ENCODE results near the gene STAC3. TPM values are rescaled to one million over a fixed set of nuclear protein-coding genes. Genes with fewer than 3 reads are reported as not detected.

STAC3 gene
- total and polyA plus RNA-seq, 2 of the 8 experiments (the other 6 are each of a cell fraction or from before 2014, with no cell fraction given), result 0.70 to 1.3 TPM

GRCh38 chr12:57250956-57251355 lies at the start of gene STAC3 (continued):
- no peak for TF ChIP-seq CHD7 (IDR thresholded peaks at IDR 0.05; ENCODE audit: insufficient replicate concordance, low read length)
- no peak for TF ChIP-seq NRF1 (IDR thresholded peaks at IDR 0.05; ENCODE audit: low read depth, low read length)
- no peak for TF ChIP-seq USF2 (IDR thresholded peaks at IDR 0.05; ENCODE audit: low read length)
- TF ChIP-seq TAF1 (IDR thresholded peaks at IDR 0.05; ENCODE audit: low read depth, low read length), result no peak
- TF ChIP-seq TBP (IDR thresholded peaks at IDR 0.05; ENCODE audit: low read depth, low read length), result no peak
- TF ChIP-seq POU5F1 (IDR thresholded peaks at IDR 0.05; ENCODE audit: low read depth, low read length), result no peak
- no peak for TF ChIP-seq SP2 (IDR thresholded peaks at IDR 0.05; ENCODE audit: low read length)
- TF ChIP-seq CHD1 (IDR thresholded peaks at IDR 0.05; ENCODE audit: low read depth, low read length), result no peak
- no peak for TF ChIP-seq RAD21 (IDR thresholded peaks at IDR 0.05 in 1 of 2, conservative IDR thresholded peaks at IDR 0.05 in 1 of 2; ENCODE audit: low read depth in 2 of 2, low read length in 2 of 2)
- TF ChIP-seq E2F6 (IDR thresholded peaks at IDR 0.05), result no peak
